Urinary bladder (tissue), 4 donors: ENCODE measurements around the gene FNDC3B. TPM values are rescaled to one million over a fixed set of nuclear protein-coding genes. Genes with fewer than 3 reads are reported as not detected.
A peak's percentile ranks its signal among the peaks of the same experiment; 100 is the strongest.

Experiments
- DNase-seq: peaks from one replicate; pipeline ENCODE4 v3.0.0-alpha.2; 2015; ENCODE audit errors: extremely low spot score
- H3K27ac ChIP-seq: one replicate; pipeline ENCODE4 v1.5.1; 2013; ENCODE audit warnings: low read depth, mild to moderate bottlenecking, moderate library complexity
- H3K36me3 ChIP-seq: one replicate; pipeline ENCODE4 v1.6.1; 2013; ENCODE audit warnings: mild to moderate bottlenecking, moderate library complexity; ENCODE audit not compliant: insufficient read depth
- H3K4me1 ChIP-seq: one replicate; pipeline ENCODE4 v1.6.1; 2013; ENCODE audit warnings: mild to moderate bottlenecking, moderate library complexity; ENCODE audit not compliant: insufficient read depth
- H3K4me3 ChIP-seq: one replicate; pipeline ENCODE4 v1.5.1; 2013; ENCODE audit warnings: low read depth, low read length
- WGBS: extraction: QIAGEN DNeasy Blood & Tissue Kit; methylation state at CpG from one replicate; pipeline ENCODE4 v1.1.7; 2013; 5-methylcytosine and 5-hydroxymethylcytosine counted together
- polyA plus RNA-seq: library from polyadenylated mRNA; stranded (reverse); fragments of 200-250 nt; gene quantifications from one replicate; pipeline ENCODE4 v1.2.3, GENCODE V29; 2013
- total RNA-seq: library from RNA; depleted of rRNA; stranded (reverse); fragments of >200 nt; gene quantifications from one replicate; pipeline ENCODE4 v1.2.3, GENCODE V29; 2014
- donor health status: healthy with polysubstance abuse.
- donor health status: healthy.

The FNDC3B gene
- total and polyA plus RNA-seq, 2 donors, result 22.0 to 228 TPM

DNA sequence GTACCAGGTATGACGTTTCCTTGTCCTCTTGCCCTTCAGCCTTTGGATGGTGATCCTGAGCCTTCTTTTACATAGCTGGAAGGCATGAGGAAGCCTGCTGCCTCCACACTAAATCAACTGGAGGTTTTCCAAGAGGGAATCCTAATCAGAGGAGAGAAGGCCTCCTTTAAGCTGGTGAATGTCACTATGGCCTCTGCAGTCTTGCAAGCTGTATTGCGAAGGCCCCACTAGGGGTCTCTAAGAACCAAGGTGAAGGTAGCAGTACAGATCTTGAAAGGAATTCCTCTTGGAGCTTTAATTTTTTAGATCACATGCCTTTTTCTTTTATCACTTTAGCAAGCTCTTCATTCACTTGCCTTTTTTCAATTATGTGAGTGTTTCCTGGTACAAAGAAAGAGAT is 289.7 kb downstream of the FNDC3B start:
- WGBS, result 98% methylated on average over 2 of the region's 2 CpGs
- DNase-seq, result no peak
- Histone ChIP-seq H3K36me3 (peaks cover 5% of the 10 kb centered on the region), H3K4me1 (no peaks in the 10 kb centered on the region), H3K4me3 (no peak overlapping the region), H3K27ac (no peak overlapping the region)

DNA sequence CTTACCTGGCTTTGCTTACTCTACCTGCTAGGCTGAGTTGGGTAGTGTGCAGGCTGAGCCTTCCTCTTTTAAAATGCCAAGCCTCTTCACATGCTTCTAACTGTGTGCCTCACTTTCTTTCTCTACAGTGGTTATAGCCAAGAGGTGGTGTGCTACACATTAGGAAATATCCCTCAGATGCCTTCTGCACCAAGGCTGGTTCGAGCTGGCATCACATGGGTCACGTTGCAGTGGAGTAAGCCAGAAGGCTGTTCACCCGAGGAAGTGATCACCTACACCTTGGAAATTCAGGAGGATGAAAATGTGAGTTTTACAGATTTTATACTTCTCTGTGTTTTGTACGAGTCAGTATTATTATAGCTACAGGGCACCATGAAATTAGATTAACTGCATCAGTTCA is 291.0 kb downstream of the FNDC3B start:
- peaks cover 5% of the 10 kb centered on the region for H3K36me3 ChIP-seq
- 95% methylated on average over 4 of the region's 4 CpGs for WGBS
- no peak for DNase-seq
- H3K4me1 ChIP-seq, result no peaks in the 10 kb centered on the region
- H3K4me3 ChIP-seq, result no peak overlapping the region
- no peak overlapping the region for H3K27ac ChIP-seq

DNA sequence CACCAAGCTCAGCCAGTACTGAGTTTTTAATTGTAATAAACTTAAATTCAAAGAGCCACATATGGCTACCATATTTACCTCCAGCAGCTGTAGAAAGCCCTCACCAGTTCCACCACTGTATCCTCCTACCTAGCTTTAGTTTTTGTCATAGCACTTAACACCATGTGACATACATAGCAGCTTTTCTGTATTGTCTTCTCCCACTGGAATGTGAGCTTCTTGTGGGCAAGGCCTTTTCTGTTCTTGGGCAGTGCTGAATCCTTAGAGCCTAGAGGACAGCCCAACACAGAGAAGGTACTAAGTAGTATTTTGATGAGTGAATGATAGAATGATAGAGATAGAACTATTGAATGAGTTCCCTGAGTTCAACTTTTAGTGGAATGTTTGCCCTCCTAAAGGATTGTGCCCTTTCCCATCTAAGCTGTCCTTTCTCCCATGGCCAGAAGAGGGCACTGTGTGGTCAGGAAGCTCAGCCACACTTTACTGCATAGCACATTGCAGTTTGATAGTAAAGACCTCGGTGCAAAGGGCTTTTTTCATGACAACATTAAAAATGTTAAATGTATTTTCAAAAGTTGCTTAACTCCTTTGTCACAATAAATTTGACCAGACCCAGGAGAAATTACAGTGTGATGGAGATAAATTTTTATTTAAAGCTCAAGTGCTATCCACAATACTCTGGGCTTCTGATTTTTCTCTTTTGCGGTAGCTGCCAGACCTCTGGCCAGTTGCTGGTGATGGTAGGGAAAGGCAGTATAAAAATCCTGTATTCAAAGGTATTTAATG is 293.1 kb downstream of the FNDC3B start:
- 45% methylated on average over 2 of the region's 2 CpGs for WGBS
- Histone ChIP-seq H3K4me3 (no peak overlapping the region), H3K4me1 (no peaks in the 10 kb centered on the region), H3K27ac (peak overlapping the region; percentile 16), H3K36me3 (peaks cover 5% of the 10 kb centered on the region)
- no peak for DNase-seq

DNA sequence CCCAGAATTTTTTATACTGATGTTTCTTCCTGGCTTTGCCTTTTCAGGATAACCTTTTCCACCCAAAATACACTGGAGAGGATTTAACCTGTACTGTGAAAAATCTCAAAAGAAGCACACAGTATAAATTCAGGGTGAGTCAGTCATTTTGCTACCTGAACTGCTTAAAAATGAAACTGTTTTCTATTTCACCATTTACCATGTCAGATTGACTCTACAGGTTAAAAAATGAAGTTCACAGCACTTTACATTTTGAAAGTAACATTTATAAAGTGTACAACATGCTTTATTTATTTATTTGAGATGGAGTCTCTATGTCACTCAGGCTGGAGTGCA is 293.6 kb downstream of the FNDC3B start:
- H3K4me3 ChIP-seq, result no peak overlapping the region
- H3K4me1 ChIP-seq, result no peaks in the 10 kb centered on the region
- peaks cover 7% of the 10 kb centered on the region for H3K36me3 ChIP-seq
- H3K27ac ChIP-seq, result no peak overlapping the region
- no peak for DNase-seq

DNA sequence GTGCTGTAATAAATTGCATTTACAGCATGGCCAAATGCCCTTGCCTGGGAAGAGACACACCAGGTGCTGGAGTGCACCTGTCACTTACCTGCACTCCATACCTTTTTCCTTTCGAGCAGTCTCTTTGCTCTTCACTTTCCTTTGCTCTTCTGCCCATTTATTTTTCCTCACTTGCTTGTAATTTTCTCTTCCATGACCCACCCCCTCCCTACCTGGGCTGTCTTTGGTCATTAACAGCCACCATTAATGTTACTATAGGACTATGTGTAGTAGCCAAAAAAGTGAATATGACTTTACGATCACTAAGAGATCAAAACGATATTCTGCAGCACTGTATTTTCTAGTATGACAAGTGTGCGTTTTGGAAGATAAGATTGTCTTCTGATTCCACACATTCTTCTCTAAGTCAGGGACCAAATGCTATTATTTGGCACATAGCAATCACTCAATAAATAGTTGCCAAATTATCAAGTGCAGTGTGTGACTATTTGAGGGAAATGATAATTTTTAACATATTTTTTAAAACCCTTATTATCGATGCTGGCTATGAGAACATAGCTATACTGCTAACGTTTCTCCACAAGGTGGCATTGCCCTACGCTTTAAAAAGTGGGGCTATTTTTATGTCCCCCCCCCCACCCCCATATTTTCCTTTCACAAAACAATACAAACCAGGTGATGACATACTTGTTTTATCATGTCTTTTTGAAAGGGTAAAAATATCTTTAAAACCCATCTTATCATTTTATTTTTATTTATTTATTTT is 294.5 kb downstream of the FNDC3B start:
- H3K27ac ChIP-seq, result no peak overlapping the region
- no peak overlapping the region for H3K4me3 ChIP-seq
- DNase-seq, result no peak
- peaks cover 7% of the 10 kb centered on the region for H3K36me3 ChIP-seq
- WGBS, result 85% methylated on average over 7 of the region's 7 CpGs
- no peaks in the 10 kb centered on the region for H3K4me1 ChIP-seq

DNA sequence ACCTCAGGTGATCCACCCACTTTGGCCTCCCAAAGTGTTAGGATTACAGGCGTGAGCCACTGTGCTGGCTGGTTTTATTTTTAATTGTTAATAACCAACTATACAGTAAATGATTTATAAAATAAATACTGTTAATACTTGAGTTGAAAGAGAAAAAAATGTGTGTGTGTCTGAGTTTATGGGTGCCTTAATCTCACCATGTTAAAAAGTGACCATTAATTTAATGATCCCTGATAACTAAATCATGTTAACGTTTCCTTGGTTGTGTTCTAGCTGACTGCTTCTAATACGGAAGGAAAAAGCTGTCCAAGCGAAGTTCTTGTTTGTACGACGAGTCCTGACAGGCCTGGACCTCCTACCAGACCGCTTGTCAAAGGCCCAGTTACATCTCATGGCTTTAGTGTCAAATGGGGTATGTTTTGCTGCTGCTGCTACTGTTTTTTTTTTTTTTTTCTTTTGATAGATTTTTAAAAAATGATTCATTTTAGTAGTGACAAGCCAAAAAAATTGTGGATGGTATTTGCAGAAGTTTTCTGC is 295.4 kb downstream of the FNDC3B start:
- H3K36me3 ChIP-seq, result peaks cover 7% of the 10 kb centered on the region
- WGBS, result 83% methylated on average over 7 of the region's 7 CpGs
- H3K27ac ChIP-seq, result no peak overlapping the region

DNA sequence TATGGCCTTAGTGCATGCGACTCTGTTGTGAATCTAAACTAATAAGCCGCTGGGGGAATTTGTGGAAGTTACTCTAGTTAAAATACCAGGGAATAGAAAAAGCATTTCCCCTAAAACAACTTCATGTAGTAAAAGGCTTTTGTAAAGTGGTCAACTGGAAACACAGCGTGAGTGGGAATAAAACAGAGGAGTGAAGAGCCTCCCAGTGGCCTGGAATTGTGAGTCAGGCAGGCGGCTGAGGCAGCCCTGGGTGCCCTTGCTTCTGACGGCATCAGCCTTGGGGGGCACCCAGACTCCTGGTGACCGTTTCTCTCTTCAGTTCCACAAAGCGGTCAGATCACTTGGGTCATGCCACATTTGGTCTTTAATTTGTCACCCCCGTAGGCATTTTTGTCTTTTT is 300.5 kb downstream of the FNDC3B start:
- Histone ChIP-seq H3K4me3 (no peak overlapping the region), H3K27ac (no peak overlapping the region), H3K36me3 (peaks cover 2% of the 10 kb centered on the region), H3K4me1 (no peaks in the 10 kb centered on the region)
- WGBS, result 95% methylated on average over 8 of the region's 8 CpGs
- DNase-seq, result no peak

More for the DNA sequence above, 295.4 kb downstream of the FNDC3B start:
- DNase-seq, result no peak
- Histone ChIP-seq H3K4me1 (no peaks in the 10 kb centered on the region), H3K4me3 (no peak overlapping the region)

DNA sequence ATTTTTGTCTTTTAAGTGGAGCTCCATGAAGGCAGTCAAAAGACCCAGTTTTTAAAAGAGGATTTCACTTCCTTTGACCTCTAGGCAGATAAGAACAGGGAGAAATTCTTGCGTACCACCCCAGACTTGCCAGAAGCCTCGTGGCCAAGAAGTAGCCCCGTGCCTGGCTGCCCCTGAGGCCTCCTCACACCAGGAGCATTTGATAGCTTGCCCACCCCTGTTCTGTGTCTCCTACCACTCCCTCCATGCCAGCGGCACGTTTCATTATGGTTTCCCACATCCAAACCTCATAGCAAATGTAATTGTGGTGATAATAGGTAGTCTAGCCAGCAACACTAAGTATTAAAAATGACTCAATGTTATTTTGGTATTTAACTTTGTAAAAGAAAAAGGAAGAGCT is 301.2 kb downstream of the FNDC3B start:
- DNase-seq, result no peak
- 77% methylated on average over 5 of the region's 5 CpGs for WGBS
- no peak overlapping the region for H3K4me3 ChIP-seq
- peaks cover 2% of the 10 kb centered on the region for H3K36me3 ChIP-seq
- no peaks in the 10 kb centered on the region for H3K4me1 ChIP-seq
- H3K27ac ChIP-seq, result no peak overlapping the region

DNA sequence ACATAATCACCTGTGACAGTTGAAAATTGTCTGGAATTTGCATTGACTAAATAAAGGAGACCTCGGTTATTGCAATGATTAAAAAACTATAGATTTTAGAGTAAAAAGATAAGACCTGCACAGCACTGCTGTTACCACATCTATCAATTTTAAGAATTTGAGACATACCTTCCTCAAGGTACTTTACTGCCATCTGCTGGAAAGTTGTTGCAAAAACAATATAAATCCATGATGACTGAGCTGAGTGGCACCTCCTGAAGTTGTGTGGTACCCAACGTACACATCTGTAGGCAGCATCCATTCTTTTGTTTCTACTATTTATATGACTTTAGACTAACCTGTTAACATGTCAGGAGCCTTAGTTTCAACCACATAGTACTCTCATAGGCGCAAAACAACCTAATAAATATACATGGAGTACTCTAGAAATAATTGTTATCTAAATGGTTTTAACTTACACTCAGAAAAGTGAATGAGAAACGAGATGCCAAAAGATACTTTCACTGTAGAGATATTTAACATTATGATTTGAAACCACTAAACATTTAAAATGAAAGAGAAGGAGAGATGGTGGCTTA is 302.2 kb downstream of the FNDC3B start:
- WGBS, result 44% methylated on average over 4 of the region's 4 CpGs
- peak; percentile 56 for DNase-seq
- Histone ChIP-seq H3K36me3 (peaks cover 5% of the 10 kb centered on the region), H3K4me3 (no peak overlapping the region), H3K27ac (no peak overlapping the region), H3K4me1 (no peaks in the 10 kb centered on the region)

DNA sequence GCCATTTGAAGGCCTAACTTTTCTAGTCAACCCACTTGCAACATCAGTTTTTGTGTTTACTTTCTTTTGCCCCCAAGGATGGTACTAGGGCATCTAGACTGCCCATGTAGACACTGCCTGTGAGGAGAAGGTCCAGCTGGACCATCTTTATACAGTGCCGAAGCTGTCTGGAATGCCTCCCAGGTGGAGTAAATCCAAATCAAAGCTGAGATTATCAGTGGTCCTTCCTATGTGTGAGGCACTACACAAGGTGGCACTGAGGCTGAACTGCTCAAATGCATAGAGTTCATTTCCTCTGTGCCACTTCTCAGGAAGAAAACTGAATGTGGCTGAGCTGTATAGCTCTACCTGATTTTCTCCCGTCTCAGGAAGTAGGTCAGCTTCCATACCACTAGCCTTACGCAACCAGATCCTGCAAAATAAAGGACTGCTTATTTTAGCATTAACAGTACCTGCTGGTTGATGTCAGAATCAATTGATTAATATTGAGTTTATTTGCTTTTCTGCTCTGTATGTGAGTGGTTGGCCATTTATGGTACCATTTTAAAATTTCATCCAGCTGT is 302.8 kb downstream of the FNDC3B start:
- H3K36me3 ChIP-seq, result peaks cover 6% of the 10 kb centered on the region
- H3K4me1 ChIP-seq, result no peaks in the 10 kb centered on the region
- no peak overlapping the region for H3K4me3 ChIP-seq
- no peak for DNase-seq
- no peak overlapping the region for H3K27ac ChIP-seq
- WGBS, result 81% methylated on average over 3 of the region's 3 CpGs

DNA sequence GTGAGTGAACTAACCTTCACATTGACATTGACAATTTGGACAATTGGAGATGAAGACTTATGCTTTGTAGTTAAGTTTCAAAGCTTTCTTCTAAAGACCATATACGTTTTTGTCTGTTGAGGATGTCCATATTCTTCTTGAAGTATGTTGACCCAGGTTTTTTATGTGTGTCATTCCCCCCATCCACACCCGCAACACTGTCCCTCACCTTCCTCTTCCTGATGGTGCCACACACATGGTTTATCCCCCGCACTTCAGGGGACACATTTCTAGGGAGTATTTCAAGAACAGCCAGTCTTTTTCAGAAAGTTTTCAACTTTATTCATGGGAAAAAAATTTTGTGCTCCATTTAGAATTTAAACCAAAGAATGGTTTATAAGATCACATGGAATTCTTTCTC is 303.7 kb downstream of the FNDC3B start:
- DNase-seq, result no peak

DNA sequence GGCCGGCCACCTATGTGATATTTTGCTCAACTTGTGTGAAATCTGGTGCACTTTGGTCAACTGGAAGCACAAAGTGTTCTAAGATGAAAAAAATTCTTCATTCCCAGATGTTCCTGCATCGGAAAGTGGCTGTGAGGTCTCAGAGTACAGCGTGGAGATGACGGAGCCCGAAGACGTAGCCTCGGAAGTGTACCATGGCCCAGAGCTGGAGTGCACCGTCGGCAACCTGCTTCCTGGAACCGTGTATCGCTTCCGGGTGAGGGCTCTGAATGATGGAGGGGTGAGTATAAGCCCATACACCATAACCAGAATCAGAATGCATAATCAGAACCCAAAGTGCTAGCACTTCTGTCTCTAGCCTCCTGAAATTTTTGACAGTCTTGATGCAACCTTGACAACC is 304.6 kb downstream of the FNDC3B start:
- Histone ChIP-seq H3K36me3 (peaks cover 4% of the 10 kb centered on the region), H3K4me1 (no peaks in the 10 kb centered on the region), H3K4me3 (no peak overlapping the region), H3K27ac (no peak overlapping the region)
- 93% methylated on average over 12 of the region's 12 CpGs for WGBS
- no peak for DNase-seq

More for the DNA sequence above, 303.7 kb downstream of the FNDC3B start:
- WGBS, result 97% methylated on average over 3 of the region's 3 CpGs
- H3K4me3 ChIP-seq, result no peak overlapping the region
- peaks cover 4% of the 10 kb centered on the region for H3K36me3 ChIP-seq
- H3K4me1 ChIP-seq, result no peaks in the 10 kb centered on the region
- no peak overlapping the region for H3K27ac ChIP-seq

DNA sequence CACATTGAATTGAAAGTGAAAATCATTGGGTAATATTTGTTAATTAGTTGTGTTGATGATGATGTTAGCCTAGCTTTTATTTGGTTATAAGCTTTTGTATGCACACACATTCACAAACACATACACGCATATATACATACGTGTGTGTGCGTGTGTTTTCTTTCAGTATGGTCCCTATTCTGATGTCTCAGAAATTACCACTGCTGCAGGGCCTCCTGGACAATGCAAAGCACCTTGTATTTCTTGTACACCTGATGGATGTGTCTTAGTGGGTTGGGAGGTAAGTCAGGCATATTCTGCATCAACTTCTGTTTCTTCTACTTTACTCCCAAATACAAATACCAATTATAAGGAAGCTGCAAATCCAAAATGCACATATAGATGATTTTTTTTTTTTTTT is 306.8 kb downstream of the FNDC3B start:
- no peak for DNase-seq
- H3K36me3 ChIP-seq, result peaks cover 6% of the 10 kb centered on the region
- WGBS, result 82% methylated on average over 3 of the region's 3 CpGs
- H3K27ac ChIP-seq, result no peak overlapping the region
- no peaks in the 10 kb centered on the region for H3K4me1 ChIP-seq
- H3K4me3 ChIP-seq, result no peak overlapping the region
